Immature natural killer cell (primary cell): ENCODE data around the gene ALAD. TPM values are rescaled to one million over a fixed set of nuclear protein-coding genes. Genes with fewer than 3 reads are reported as not detected.
"Not testable (repeated sequence)": the region's sequence is repeated elsewhere in the genome, so short reads cannot be mapped to it uniquely, and the experiment has no call there.

Source experiments
- DNase-seq, 3 donors: peaks; one replicate each; pipeline ENCODE4 v3.0.0; 2022; ENCODE audit warnings: mixed read lengths in 1 of 3
- H3K27ac Mint-ChIP-seq, 6 donors: one replicate each; pipeline ENCODE4 v1.8.0; 2020; ENCODE audit warnings: mixed read lengths in 6 of 6, mild to moderate bottlenecking in 5 of 6, inconsistent platforms in 4 of 6, moderate library complexity in 3 of 6
- H3K27me3 Mint-ChIP-seq, 3 donors: one replicate each; pipeline ENCODE4 v1.8.0; 2020 to 2021; ENCODE audit warnings: low read depth in 3 of 3, mild to moderate bottlenecking in 3 of 3, mixed read lengths in 3 of 3, moderate library complexity in 3 of 3, inconsistent platforms in 1 of 3
- H3K36me3 Mint-ChIP-seq, 3 donors: one replicate each; pipeline ENCODE4 v1.8.0; 2020; ENCODE audit warnings: mixed read lengths in 3 of 3, inconsistent platforms in 2 of 3, mild to moderate bottlenecking in 2 of 3
- H3K4me1 Mint-ChIP-seq, 2 donors: one replicate each; pipeline ENCODE4 v1.8.0; 2020; ENCODE audit warnings: inconsistent platforms in 2 of 2, mild to moderate bottlenecking in 2 of 2, mixed read lengths in 2 of 2, moderate library complexity in 1 of 2
- H3K4me3 Mint-ChIP-seq, 5 donors: one replicate each; pipeline ENCODE4 v1.8.0; 2020; ENCODE audit warnings: mild to moderate bottlenecking in 5 of 5, mixed read lengths in 5 of 5, inconsistent platforms in 3 of 5, moderate library complexity in 3 of 5
- H3K9me3 Mint-ChIP-seq, 6 donors: one replicate each; pipeline ENCODE4 v1.8.0; 2020; ENCODE audit warnings: mild to moderate bottlenecking in 6 of 6, mixed read lengths in 6 of 6, inconsistent platforms in 4 of 6, moderate library complexity in 3 of 6
- polyA plus RNA-seq, 3 donors: library from polyadenylated mRNA; unstranded; fragments of 300-500 nt; fragmentation: Illumina TruSeq; gene quantifications; one replicate each; pipeline ENCODE4 v1.2.3, GENCODE V29; 2021

Gene ALAD
- polyA plus RNA-seq, 3 donors from 2014 or later = 11.9 to 26.7 (median 19.7) TPM

GRCh38 chr9:113416149-113416721 is 15.2 kb upstream of the ALAD start:
- H3K4me3 Mint-ChIP-seq = no peak overlapping the region
- no peak for DNase-seq
- no peaks in the 10 kb centered on the region for H3K36me3 Mint-ChIP-seq
- H3K27ac Mint-ChIP-seq = no peak overlapping the region
- H3K4me1 Mint-ChIP-seq = peaks cover 0 to 2% of the 10 kb centered on the region in 2 donors
- peaks cover 0 to 1% (median 0%) of the 10 kb centered on the region in 3 donors for H3K27me3 Mint-ChIP-seq
- no peaks in the 10 kb centered on the region for H3K9me3 Mint-ChIP-seq

GRCh38 chr9:113410207-113410864 is 9.3 kb upstream of the ALAD start, which contains the start of the genes C9orf43 and POLE3:
Gene C9orf43 (plus strand): TSS chr9:113410747. CDS start chr9:113413494, 2,747 bp downstream.
Gene POLE3 (minus strand): TSS chr9:113410675. CDS start chr9:113410293, 382 bp downstream.
- Mint-ChIP-seq H3K27me3 (peaks cover 3 to 14% (median 6%) of the 10 kb centered on the region in 3 donors), H3K4me1 (peaks cover 44% of the 10 kb centered on the region in 2 donors), H3K27ac (peak within 1 kb of the TSS; percentile 93 to 98 (median 96)), H3K36me3 (peaks cover 4 to 7% (median 4%) of the 10 kb centered on the region in 3 donors), H3K4me3 (peak within 1 kb of the TSS; percentile 93 to 98 (median 96)), H3K9me3 (no peaks in the 10 kb centered on the region)
- DNase-seq = peak; percentile 94 to 95 (median 94)

DNA sequence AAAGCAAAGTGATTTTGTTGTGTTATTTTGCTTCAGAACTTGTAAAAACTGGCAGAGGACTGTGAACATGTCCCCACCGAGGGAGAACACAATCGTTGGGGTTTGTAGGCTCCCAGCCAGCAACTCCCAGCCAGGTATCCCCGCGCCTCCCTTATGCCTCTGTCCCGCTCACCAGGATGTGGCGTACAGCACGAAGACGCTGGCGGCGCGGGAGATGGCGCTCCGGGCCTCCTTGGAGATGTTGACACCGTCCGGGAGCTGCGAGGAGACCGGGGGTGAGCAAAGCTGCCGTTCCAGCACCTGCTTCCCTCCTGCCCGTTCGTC is 8.8 kb upstream of the ALAD start:
- peak overlapping the region; percentile 93 to 98 (median 96) for H3K27ac Mint-ChIP-seq
- peaks cover 4 to 7% (median 4%) of the 10 kb centered on the region in 3 donors for H3K36me3 Mint-ChIP-seq
- peak overlapping the region; percentile 93 to 98 (median 96) for H3K4me3 Mint-ChIP-seq
- H3K27me3 Mint-ChIP-seq = peaks cover 3 to 14% (median 6%) of the 10 kb centered on the region in 3 donors
- no peak for DNase-seq
- peaks cover 44% of the 10 kb centered on the region in 2 donors for H3K4me1 Mint-ChIP-seq
- H3K9me3 Mint-ChIP-seq = no peaks in the 10 kb centered on the region

DNA sequence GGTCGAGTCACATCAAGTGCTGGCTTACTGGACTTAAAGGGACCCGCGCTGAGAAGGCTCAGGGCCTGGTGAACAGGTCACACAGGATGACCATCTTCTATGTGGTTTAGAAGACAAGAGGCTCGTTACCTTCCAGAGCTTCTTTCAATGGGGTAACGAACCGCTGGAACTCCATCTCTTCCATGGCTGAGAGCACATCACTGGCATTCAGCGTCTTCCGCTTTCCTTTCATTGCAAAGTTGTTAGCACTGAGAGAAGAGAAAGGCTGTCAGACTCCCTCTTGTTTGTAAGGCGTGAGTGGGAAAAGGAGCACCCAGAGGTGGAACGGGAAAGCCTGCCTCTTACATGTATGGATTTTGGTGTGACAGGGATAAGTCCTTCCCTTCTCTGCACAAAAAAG is 8.4 kb upstream of the ALAD start:
- peaks cover 44% of the 10 kb centered on the region in 2 donors for H3K4me1 Mint-ChIP-seq
- peak overlapping the region; percentile 93 to 98 (median 96) for H3K27ac Mint-ChIP-seq
- H3K36me3 Mint-ChIP-seq = peaks cover 4 to 7% (median 4%) of the 10 kb centered on the region in 3 donors
- H3K4me3 Mint-ChIP-seq = peak overlapping the region; percentile 93 to 98 (median 96)
- DNase-seq = no peak
- no peaks in the 10 kb centered on the region for H3K9me3 Mint-ChIP-seq
- peaks cover 3 to 14% (median 6%) of the 10 kb centered on the region in 3 donors for H3K27me3 Mint-ChIP-seq

- Mint-ChIP-seq H3K27ac (peak overlapping the region; percentile 75 to 98 (median 84)), H3K27me3 (peaks cover 3 to 14% (median 6%) of the 10 kb centered on the region in 3 donors), H3K4me1 (peaks cover 44% of the 10 kb centered on the region in 2 donors), H3K4me3 (peak overlapping the region in 4 of 5 donors; percentile 58 to 81 (median 70))
- H3K36me3 Mint-ChIP-seq, H3K9me3 Mint-ChIP-seq: not testable (repeated sequence)
- peak; percentile 47 to 61 (median 57) for DNase-seq
Observed at GRCh38 chr9:113406873-113407511, 5.9 kb upstream of the ALAD start.

GRCh38 chr9:113406353-113406752 is 5.3 kb upstream of the ALAD start:
- not testable (repeated sequence) for H3K4me3 Mint-ChIP-seq, H3K9me3 Mint-ChIP-seq, H3K36me3 Mint-ChIP-seq, DNase-seq
- Mint-ChIP-seq H3K27me3 (peaks cover 3 to 14% (median 6%) of the 10 kb centered on the region in 3 donors), H3K4me1 (peaks cover 48 to 51% of the 10 kb centered on the region in 2 donors), H3K27ac (peak overlapping the region in 4 of 6 donors; percentile 35 to 98 (median 86))

GRCh38 chr9:113403646-113404045 is 2.6 kb upstream of the ALAD start:
- Mint-ChIP-seq H3K9me3 (no peaks in the 10 kb centered on the region), H3K36me3 (peaks cover 2 to 5% (median 4%) of the 10 kb centered on the region in 3 donors), H3K27ac (peak overlapping the region in 2 of 6 donors; percentile 26 to 34), H3K4me1 (peaks cover 39 to 40% of the 10 kb centered on the region in 2 donors), H3K4me3 (no peak overlapping the region), H3K27me3 (peaks cover 2 to 3% (median 2%) of the 10 kb centered on the region in 3 donors)
- no peak for DNase-seq

DNA sequence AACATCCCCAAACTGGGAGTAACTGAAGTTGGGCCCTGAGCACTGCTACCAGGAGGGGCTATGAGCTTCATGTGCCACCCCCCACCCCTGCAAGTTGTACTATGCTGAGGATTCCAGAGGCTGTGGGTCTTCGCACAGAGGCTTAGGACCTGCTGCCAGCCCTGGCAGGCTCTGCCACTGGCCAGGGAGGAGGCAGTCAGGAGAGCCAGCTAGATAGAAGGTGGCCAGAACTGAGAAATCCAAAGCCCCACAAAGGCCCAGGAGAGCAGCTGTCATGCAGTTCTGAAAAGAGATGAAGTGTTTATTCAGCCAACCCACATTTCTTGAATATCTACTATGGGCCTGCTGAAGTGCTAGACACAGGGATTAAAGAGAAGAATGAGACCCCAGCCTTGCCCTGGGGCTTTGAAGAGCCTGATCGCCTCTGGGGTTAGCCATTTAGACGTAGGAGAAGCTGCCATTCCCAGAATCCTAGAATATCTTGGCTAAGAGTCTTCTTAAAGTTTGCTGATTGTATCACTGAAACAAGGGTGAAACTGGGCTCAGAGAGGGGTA is 1.4 kb downstream of the ALAD start:
- Mint-ChIP-seq H3K4me3 (peak overlapping the region; percentile 70 to 95 (median 93)), H3K27me3 (peaks cover 2 to 4% (median 2%) of the 10 kb centered on the region in 3 donors), H3K9me3 (no peaks in the 10 kb centered on the region), H3K4me1 (peaks cover 20 to 22% of the 10 kb centered on the region in 2 donors), H3K36me3 (peaks cover 0 to 5% (median 0%) of the 10 kb centered on the region in 3 donors), H3K27ac (peak overlapping the region in 4 of 6 donors; percentile 13 to 64 (median 40))
- DNase-seq = no peak

GRCh38 chr9:113398796-113399195 is 2.3 kb downstream of the ALAD start:
- H3K4me1 Mint-ChIP-seq = peaks cover 20 to 22% of the 10 kb centered on the region in 2 donors
- DNase-seq = no peak
- peak overlapping the region in 1 of 6 donors; percentile 35 for H3K27ac Mint-ChIP-seq
- peaks cover 0 to 5% (median 0%) of the 10 kb centered on the region in 3 donors for H3K36me3 Mint-ChIP-seq
- H3K27me3 Mint-ChIP-seq = peaks cover 2 to 4% (median 2%) of the 10 kb centered on the region in 3 donors
- H3K4me3 Mint-ChIP-seq = peak overlapping the region; percentile 30 to 93 (median 73)
- no peaks in the 10 kb centered on the region for H3K9me3 Mint-ChIP-seq

GRCh38 chr9:113397203-113397631 is 3.9 kb downstream of the ALAD start:
- H3K9me3 Mint-ChIP-seq = no peaks in the 10 kb centered on the region
- H3K4me3 Mint-ChIP-seq = no peak overlapping the region
- DNase-seq = no peak
- peaks cover 0 to 13% (median 0%) of the 10 kb centered on the region in 3 donors for H3K36me3 Mint-ChIP-seq
- H3K4me1 Mint-ChIP-seq = peaks cover 20 to 22% of the 10 kb centered on the region in 2 donors
- peaks cover 2 to 6% (median 2%) of the 10 kb centered on the region in 3 donors for H3K27me3 Mint-ChIP-seq
- no peak overlapping the region for H3K27ac Mint-ChIP-seq

DNA sequence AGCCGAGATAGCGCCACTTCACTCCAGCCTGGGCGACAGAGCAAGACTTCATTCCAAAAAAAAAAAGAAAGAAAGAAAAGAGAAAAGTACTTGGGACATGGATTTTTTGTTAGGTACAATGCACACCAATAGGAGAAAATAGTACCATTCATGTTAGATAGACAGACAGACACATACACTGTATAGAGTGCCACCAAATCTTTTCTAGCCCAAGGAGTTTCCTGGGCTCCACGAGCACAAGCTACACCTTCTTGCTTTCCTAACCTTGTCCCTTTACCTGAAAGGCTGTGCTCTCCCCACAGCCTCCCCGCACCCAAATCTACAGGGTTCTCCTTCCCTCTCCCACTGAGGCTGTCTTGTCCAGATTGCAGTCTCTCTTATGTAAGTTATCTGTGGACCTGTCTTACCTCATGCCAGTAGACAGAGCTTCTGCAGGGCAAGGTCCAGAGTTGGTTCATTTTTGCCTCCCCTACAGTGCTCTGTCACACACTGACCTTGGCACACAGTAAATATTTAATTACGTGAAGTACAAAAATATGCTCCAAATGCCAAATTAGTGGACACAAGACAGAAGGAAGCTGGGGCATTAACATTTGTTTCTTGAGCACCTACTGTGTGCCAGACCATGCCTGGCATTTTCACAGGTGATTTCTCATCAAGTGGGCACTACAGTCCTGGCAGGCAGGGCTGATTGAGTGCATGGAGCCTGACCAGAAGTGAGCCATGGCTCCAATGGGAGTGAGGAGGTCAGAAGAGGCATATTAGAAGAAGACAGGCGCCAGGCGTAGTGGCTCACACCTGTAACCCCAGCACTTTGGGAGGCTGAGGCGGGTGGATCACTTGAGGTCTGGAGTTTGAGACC is 5.9 kb downstream of the ALAD start:
- Mint-ChIP-seq H3K27me3 (peaks cover 0 to 3% (median 0%) of the 10 kb centered on the region in 3 donors), H3K9me3 (no peaks in the 10 kb centered on the region), H3K4me1 (peaks cover 12 to 14% of the 10 kb centered on the region in 2 donors), H3K27ac (no peak overlapping the region), H3K4me3 (no peak overlapping the region), H3K36me3 (peaks cover 0 to 20% (median 0%) of the 10 kb centered on the region in 3 donors)
- no peak for DNase-seq

- H3K27ac Mint-ChIP-seq = no peak overlapping the region
- H3K4me1 Mint-ChIP-seq = peaks cover 0 to 3% of the 10 kb centered on the region in 2 donors
- H3K4me3 Mint-ChIP-seq = no peak overlapping the region
- peaks cover 0 to 27% (median 6%) of the 10 kb centered on the region in 3 donors for H3K36me3 Mint-ChIP-seq
- DNase-seq = no peak
- H3K27me3 Mint-ChIP-seq = peaks cover 0 to 3% (median 0%) of the 10 kb centered on the region in 3 donors
- H3K9me3 Mint-ChIP-seq = no peaks in the 10 kb centered on the region
Observed at GRCh38 chr9:113393281-113393680, 7.8 kb downstream of the ALAD start.
